Gastrocnemius medialis (tissue), 4 donors: ENCODE measurements around the gene ANKRD33. TPM values are rescaled to one million over a fixed set of nuclear protein-coding genes. Genes with fewer than 3 reads are reported as not detected.

Source experiments
- ATAC-seq, 2 donors: fragments of 150-250 bp; one replicate each; pipeline ENCODE4 v1.9.1; 2016
- DNase-seq, 2 donors: peaks; one replicate each; pipeline ENCODE4 v3.0.0-alpha.2; 2019
- H3K27ac ChIP-seq, 4 donors: fragments of 200-600 bp; sonication (generic); 1 replicate in 1 of 4; 2 replicates in 3 of 4; pipeline ENCODE4 v1.5.1; 2016 to 2018; ENCODE audit warnings: mild to moderate bottlenecking in 2 of 4, moderate library complexity in 1 of 4
- H3K27me3 ChIP-seq, 3 donors: fragments of 200-600 bp; sonication (generic) in 2 of 3; 1 replicate in 1 of 3; 2 replicates in 2 of 3; pipeline versions ENCODE4 v1.5.1 to v1.6.0; 2016 to 2019; ENCODE audit warnings: mild to moderate bottlenecking in 1 of 3, moderate library complexity in 1 of 3
- H3K36me3 ChIP-seq, 2 donors: fragments of 200-600 bp; sonication (generic) in 1 of 2; one replicate each; pipeline ENCODE4 v1.5.1; 2017 to 2018
- H3K4me1 ChIP-seq, 2 donors: fragments of 200-600 bp; sonication (generic) in 1 of 2; one replicate each; pipeline ENCODE4 v1.5.1; 2016 to 2017; ENCODE audit warnings: mild to moderate bottlenecking in 2 of 2
- H3K4me3 ChIP-seq, 4 donors: fragments of 200-600 bp; sonication (generic) in 3 of 4; 1 replicate in 1 of 4; 2 replicates in 3 of 4; pipeline ENCODE4 v1.5.1; 2016 to 2019; ENCODE audit warnings: mild to moderate bottlenecking in 2 of 4
- H3K9me3 ChIP-seq, 3 donors: fragments of 200-600 bp; sonication (generic) in 2 of 3; 1 replicate in 1 of 3; 2 replicates in 2 of 3; pipeline ENCODE4 v1.5.1; 2016 to 2019
- POLR2A ChIP-seq, 2 donors: fragments of 450-650 bp; IDR thresholded peaks; one replicate each; pipeline ENCODE4 v1.6.1; 2017; ENCODE audit warnings: antibody characterized with exemption in 2 of 2, mild to moderate bottlenecking in 2 of 2, moderate library complexity in 2 of 2
- in situ Hi-C, 4 donors: fragments of 200-750 bp; cut with MboI; loops; one replicate each; pipeline versions ENCODE4 v1.15.0 to v1.8.0; 2017; ENCODE audit warnings: low sequenced_read_pairs in 4 of 4
- intact Hi-C: fragments of 100-400 bp; cut with DNase I; formaldehyde crosslinking; loops from one replicate; pipeline ENCODE4 v1.15.1; 2023; ENCODE audit warnings: low total_unique reads
- total RNA-seq, 4 donors: library from RNA; depleted of rRNA; stranded (reverse); fragments of >200 nt; gene quantifications; one replicate each; pipeline versions ENCODE4 v1.1.0 to v1.2.3, GENCODE V29; 2016
- TF ChIP-seq, protein P1 (sequence below), 5 experiments: fragments of 450-650 bp in 3 of 5; fragments of 200-600 bp in 2 of 5; sonication (generic) in 2 of 5; IDR thresholded peaks in 4 of 5; conservative IDR thresholded peaks in 1 of 5; 1 replicate in 4 of 5; 2 replicates in 1 of 5; pipeline ENCODE4 v1.5.1; 2016 to 2019; ENCODE audit warnings: antibody characterized with exemption in 5 of 5, mild to moderate bottlenecking in 3 of 5, moderate library complexity in 3 of 5

The ANKRD33 gene
- total RNA-seq, 4 donors from 2014 or later: not detected

GRCh38 chr12:51923506-51924365, 35.8 kb downstream of the ANKRD33 start:
- Histone ChIP-seq H3K27ac (peak overlapping the region; percentile 61 to 76 (median 67)), H3K9me3 (no peaks in the 10 kb centered on the region), H3K4me1 (peaks cover 30 to 48% of the 10 kb centered on the region in 2 donors), H3K27me3 (no peaks in the 10 kb centered on the region), H3K4me3 (peak overlapping the region in 3 of 4 donors; percentile 5 to 32 (median 15)), H3K36me3 (no peaks in the 10 kb centered on the region)
- TF ChIP-seq, protein P1, sequence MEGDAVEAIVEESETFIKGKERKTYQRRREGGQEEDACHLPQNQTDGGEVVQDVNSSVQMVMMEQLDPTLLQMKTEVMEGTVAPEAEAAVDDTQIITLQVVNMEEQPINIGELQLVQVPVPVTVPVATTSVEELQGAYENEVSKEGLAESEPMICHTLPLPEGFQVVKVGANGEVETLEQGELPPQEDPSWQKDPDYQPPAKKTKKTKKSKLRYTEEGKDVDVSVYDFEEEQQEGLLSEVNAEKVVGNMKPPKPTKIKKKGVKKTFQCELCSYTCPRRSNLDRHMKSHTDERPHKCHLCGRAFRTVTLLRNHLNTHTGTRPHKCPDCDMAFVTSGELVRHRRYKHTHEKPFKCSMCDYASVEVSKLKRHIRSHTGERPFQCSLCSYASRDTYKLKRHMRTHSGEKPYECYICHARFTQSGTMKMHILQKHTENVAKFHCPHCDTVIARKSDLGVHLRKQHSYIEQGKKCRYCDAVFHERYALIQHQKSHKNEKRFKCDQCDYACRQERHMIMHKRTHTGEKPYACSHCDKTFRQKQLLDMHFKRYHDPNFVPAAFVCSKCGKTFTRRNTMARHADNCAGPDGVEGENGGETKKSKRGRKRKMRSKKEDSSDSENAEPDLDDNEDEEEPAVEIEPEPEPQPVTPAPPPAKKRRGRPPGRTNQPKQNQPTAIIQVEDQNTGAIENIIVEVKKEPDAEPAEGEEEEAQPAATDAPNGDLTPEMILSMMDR (IDR thresholded peaks at IDR 0.05 in 4 of 5, conservative IDR thresholded peaks at IDR 0.05 in 1 of 5): peak; percentile 62 to 94 (median 82)
- no peak for TF ChIP-seq POLR2A (IDR thresholded peaks at IDR 0.05)
- intact Hi-C loops (loop anchor here (2.0 kb wide), 2 partner anchors 29 to 57 kb away; no protein-coding TSS in a partner anchor), in situ Hi-C loops (loop anchor here in 1 of 4 donors (10.0 kb wide), 1 partner anchor 51 kb away; no protein-coding TSS in a partner anchor)
- DNase-seq (peak; percentile 21 to 53), ATAC-seq (peak; percentile 46 to 49)

DNA sequence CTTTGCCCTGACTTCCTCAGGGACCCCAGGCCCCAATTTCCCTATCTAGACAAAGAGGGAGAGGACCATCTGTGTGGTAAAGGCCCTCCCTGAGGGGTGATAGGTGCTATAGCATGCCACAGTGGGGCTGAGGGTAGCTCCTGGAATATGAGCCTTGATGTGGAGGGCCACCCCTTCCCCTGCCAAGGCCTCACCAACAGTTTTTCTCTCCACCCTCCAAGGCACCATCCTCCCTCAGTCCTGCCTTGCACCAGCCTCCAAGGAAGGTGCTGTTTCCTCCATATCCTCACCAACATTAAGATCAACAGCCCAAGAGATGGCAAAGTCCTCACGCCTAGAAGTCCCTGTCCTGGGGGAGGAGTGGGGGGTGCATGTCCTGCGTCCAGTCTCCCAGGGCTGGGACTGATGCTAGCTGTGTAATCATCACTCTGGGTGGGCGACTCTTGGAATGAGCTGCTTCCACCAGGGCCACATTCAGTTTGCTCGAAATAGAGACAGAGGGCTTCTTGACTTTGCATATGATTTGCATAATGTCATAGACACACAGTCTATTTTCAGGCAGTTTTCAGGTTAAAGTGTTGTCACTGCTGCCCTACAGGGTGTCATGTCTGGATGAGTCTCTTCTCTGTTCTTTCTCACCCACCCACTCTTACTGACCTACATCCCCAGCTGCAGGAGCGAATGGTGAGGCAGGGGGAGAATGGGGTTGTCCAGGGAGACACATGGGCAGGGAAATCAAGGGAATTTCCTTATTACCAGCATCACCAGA, 36.8 kb downstream of the ANKRD33 start:
- TF ChIP-seq, protein P1 (IDR thresholded peaks at IDR 0.05 in 4 of 5, conservative IDR thresholded peaks at IDR 0.05 in 1 of 5): no peak
- no peak for TF ChIP-seq POLR2A (IDR thresholded peaks at IDR 0.05)
- no peak for DNase-seq
- in situ Hi-C loops (loop anchor here in 1 of 4 donors (10.0 kb wide), 1 partner anchor 50 kb away; no protein-coding TSS in a partner anchor), intact Hi-C loops (loop anchor here (2.0 kb wide), 1 partner anchor 56 kb away; no protein-coding TSS in a partner anchor)
- ATAC-seq: no peak
- peak overlapping the region in 3 of 4 donors; percentile 58 to 76 (median 58) for H3K27ac ChIP-seq
- H3K4me1 ChIP-seq: peaks cover 29 to 48% of the 10 kb centered on the region in 2 donors
- no peaks in the 10 kb centered on the region for H3K36me3 ChIP-seq
- H3K27me3 ChIP-seq: no peaks in the 10 kb centered on the region
- no peak overlapping the region for H3K4me3 ChIP-seq
- no peaks in the 10 kb centered on the region for H3K9me3 ChIP-seq

DNA sequence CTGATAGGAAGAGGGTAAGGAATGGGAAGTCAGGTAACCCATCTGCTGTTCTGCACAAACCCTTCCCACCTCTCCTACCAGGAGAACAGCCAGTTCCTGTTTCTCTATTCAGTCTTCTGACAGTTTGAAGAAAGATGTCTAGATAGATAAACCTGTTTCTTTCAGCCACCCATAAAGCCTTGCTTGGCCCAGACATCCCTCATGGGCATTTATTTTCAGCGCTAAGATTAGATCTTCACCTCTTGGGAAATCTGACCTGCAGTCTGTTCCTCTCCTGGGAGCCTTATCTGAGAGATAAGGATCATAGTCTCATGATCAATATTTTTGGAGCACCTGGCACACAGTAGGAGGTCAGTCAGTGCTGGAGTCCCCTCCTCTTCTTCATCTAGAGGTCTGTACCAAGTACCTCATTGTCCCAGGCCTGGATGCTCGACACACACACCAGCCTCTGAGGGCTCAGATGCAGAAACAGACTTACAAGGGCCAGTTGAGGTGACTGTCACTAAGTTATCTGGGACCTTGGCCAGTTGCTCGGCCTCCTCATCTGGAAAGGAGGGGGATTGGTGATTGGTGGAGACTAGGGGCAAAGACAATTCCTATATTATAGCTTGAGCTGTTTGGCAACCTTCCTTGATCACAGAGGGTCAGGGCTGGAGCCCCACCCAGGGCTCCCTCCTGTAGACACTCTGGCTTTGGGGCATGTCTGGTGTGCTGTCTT, 37.6 kb downstream of the ANKRD33 start:
- TF ChIP-seq, protein P1 (IDR thresholded peaks at IDR 0.05 in 4 of 5, conservative IDR thresholded peaks at IDR 0.05 in 1 of 5): no peak
- TF ChIP-seq POLR2A (IDR thresholded peaks at IDR 0.05): no peak
- intact Hi-C loops (loop anchor here (2.0 kb wide), 1 partner anchor 55 kb away; no protein-coding TSS in a partner anchor), in situ Hi-C loops (loop anchor here in 1 of 4 donors (10.0 kb wide), 1 partner anchor 49 kb away; no protein-coding TSS in a partner anchor)
- Histone ChIP-seq H3K27me3 (no peaks in the 10 kb centered on the region), H3K36me3 (no peaks in the 10 kb centered on the region), H3K9me3 (no peaks in the 10 kb centered on the region), H3K27ac (peak overlapping the region; percentile 10 to 76 (median 58)), H3K4me3 (no peak overlapping the region), H3K4me1 (peaks cover 28 to 48% of the 10 kb centered on the region in 2 donors)
- no peak for DNase-seq
- ATAC-seq: no peak

GRCh38 chr12:51926064-51926632, 38.2 kb downstream of the ANKRD33 start:
- intact Hi-C loops (no loop called here), in situ Hi-C loops (loop anchor here in 1 of 4 donors (10.0 kb wide), 1 partner anchor 49 kb away; no protein-coding TSS in a partner anchor)
- DNase-seq (no peak), ATAC-seq (no peak)
- Histone ChIP-seq H3K36me3 (no peaks in the 10 kb centered on the region), H3K27me3 (no peaks in the 10 kb centered on the region), H3K9me3 (no peaks in the 10 kb centered on the region), H3K27ac (peak overlapping the region; percentile 48 to 76 (median 58)), H3K4me1 (peaks cover 22 to 46% of the 10 kb centered on the region in 2 donors), H3K4me3 (no peak overlapping the region)
- TF ChIP-seq, protein P1 (IDR thresholded peaks at IDR 0.05 in 4 of 5, conservative IDR thresholded peaks at IDR 0.05 in 1 of 5): no peak
- TF ChIP-seq POLR2A (IDR thresholded peaks at IDR 0.05): no peak
